Fibroblast of pulmonary artery (primary cell): ENCODE results near the gene ATG16L2.

Source experiments
- DNase-seq: peaks from one replicate; pipeline ENCODE4 v3.0.0-alpha.2; 2010; ENCODE audit warnings: low read depth
- H3K4me3 ChIP-seq: replicated peaks from 2 replicates; pipeline ENCODE4 v1.5.1; 2011; ENCODE audit warnings: low read depth, mild to moderate bottlenecking, control low read depth, low read length, moderate library complexity
- TF ChIP-seq, protein P1 (sequence below): IDR thresholded peaks from 2 replicates; pipeline ENCODE4 v1.5.1; 2011; ENCODE audit warnings: mild to moderate bottlenecking, control low read depth, low read length, inconsistent platforms; ENCODE audit errors: missing control alignments

ATG16L2 gene

DNA sequence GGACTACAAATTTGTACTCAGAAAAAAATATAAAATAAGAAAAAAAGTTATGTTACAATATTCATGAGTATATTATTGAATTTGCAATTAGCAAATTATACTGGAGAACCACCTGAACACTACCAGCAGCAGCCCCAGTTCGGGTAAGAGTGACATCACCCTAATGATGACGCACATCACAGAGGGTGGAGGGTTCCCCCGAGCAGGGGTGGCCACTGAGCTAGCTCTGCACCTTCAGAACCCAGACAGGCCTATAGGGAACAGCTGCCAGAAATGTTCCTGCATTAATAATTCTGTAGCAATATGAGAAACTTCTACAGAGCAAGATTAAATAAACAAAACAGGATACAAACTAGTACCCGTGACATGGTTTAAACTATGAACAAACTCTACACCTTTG, 44.5 kb upstream of the ATG16L2 start:
- TF ChIP-seq, protein P1, sequence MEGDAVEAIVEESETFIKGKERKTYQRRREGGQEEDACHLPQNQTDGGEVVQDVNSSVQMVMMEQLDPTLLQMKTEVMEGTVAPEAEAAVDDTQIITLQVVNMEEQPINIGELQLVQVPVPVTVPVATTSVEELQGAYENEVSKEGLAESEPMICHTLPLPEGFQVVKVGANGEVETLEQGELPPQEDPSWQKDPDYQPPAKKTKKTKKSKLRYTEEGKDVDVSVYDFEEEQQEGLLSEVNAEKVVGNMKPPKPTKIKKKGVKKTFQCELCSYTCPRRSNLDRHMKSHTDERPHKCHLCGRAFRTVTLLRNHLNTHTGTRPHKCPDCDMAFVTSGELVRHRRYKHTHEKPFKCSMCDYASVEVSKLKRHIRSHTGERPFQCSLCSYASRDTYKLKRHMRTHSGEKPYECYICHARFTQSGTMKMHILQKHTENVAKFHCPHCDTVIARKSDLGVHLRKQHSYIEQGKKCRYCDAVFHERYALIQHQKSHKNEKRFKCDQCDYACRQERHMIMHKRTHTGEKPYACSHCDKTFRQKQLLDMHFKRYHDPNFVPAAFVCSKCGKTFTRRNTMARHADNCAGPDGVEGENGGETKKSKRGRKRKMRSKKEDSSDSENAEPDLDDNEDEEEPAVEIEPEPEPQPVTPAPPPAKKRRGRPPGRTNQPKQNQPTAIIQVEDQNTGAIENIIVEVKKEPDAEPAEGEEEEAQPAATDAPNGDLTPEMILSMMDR: no peak
- H3K4me3 ChIP-seq: no peak overlapping the region
- DNase-seq: no peak

DNA sequence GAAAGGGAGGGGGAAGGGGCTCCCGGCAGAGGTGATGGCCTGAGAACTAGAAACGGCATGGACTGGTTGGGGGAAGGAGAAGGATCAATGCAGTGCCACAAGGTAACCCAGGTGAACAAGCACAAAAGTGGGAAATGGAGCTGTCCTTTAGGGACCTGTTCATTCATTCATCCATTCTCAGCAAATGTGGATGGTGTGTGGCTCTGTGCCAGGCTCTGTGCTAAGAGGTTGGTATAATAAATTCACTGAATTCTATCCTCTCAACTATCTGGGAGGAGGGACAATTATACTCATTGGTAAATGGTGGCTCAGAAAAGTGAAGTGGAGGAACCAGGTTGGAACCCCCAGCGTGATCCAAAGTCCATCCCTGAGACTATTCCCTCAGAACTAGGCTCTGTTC, 43.4 kb upstream of the ATG16L2 start:
- TF ChIP-seq, protein P1: no peak
- DNase-seq: no peak
- no peak overlapping the region for H3K4me3 ChIP-seq

DNA sequence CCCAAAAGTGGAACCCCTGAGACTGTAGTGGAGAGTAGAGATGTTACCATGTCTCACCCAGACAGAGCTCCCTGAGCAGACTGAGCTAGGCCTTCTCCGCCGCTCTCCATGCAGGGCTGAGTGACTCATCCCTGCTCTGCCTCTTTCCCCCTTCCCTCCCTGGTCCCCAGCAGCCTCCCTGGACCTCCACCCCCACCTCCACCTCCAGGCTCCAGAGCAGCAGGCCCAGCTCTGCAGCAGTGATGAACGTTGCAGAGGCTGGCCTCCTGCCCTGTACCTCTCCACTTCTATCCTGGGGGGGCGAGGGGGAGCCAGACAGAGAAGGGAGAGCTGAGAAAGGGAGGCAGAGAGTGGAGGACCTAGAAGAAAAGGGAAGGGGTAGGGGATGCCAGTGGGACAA, 42.7 kb upstream of the ATG16L2 start:
- H3K4me3 ChIP-seq: no peak overlapping the region
- TF ChIP-seq, protein P1: no peak
- DNase-seq: peak; percentile 45

GRCh38 chr11:72772059-72772458, 42.2 kb upstream of the ATG16L2 start:
- no peak overlapping the region for H3K4me3 ChIP-seq
- TF ChIP-seq, protein P1: no peak
- DNase-seq: no peak

DNA sequence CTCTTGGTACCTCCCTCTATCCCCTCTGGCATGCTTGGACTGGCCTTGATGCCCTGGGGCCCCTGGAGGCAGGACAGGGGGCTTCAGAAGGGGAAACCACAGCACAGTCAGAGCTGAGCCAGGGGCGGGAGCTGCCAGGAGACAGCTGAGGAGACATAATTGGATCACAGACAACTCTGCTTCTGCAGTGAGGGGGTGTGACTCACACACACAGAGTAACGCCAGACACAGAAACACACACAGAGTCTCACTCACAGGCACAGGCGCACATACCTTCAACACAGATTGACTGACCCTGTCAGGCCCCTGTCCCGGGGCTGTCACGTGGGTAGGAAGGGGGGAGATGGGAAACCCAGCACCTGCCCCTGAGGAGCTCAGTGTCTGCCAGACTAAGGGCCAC, 40.9 kb upstream of the ATG16L2 start:
- TF ChIP-seq, protein P1: no peak
- DNase-seq: peak; percentile 81
- H3K4me3 ChIP-seq: no peak overlapping the region

- DNase-seq: no peak
- TF ChIP-seq, protein P1: no peak
- no peak overlapping the region for H3K4me3 ChIP-seq
Measured at GRCh38 chr11:72773696-72774095, 40.5 kb upstream of the ATG16L2 start.

- DNase-seq: no peak
- TF ChIP-seq, protein P1: no peak
Measured at GRCh38 chr11:72774499-72774898, 39.7 kb upstream of the ATG16L2 start.

More at GRCh38 chr11:72774499-72774898, 39.7 kb upstream of the ATG16L2 start:
- H3K4me3 ChIP-seq: no peak overlapping the region
